LNCAP (cell line): ENCODE measurements around the gene PRSS50.
A peak's percentile ranks its signal among the peaks of the same experiment; 100 is the strongest.

ENCODE experiments used
- CTCF ChIP-seq: fragments of 450-650 bp; IDR thresholded peaks from 2 replicates; pipeline ENCODE4 v1.5.1; 2017; ENCODE audit warnings: mild to moderate bottlenecking

The PRSS50 gene

GRCh38 chr3:46676601-46677410, 40.9 kb downstream of the PRSS50 start:
- TF ChIP-seq CTCF: no peak

GRCh38 chr3:46675843-46676567, 41.7 kb downstream of the PRSS50 start:
- TF ChIP-seq CTCF: no peak

- TF ChIP-seq CTCF: no peak
Measured at GRCh38 chr3:46675426-46675825, 42.2 kb downstream of the PRSS50 start.

GRCh38 chr3:46674031-46674845, 43.4 kb downstream of the PRSS50 start:
- 0 out of 2 replicates have a peak, but pooled peaks have one; percentile 11 for TF ChIP-seq CTCF

GRCh38 chr3:46673151-46674030, 44.3 kb downstream of the PRSS50 start:
- no peak for TF ChIP-seq CTCF

GRCh38 chr3:46672349-46672695, 45.3 kb downstream of the PRSS50 start:
- no peak for TF ChIP-seq CTCF
